Heart left ventricle (tissue), 16 donors: ENCODE measurements around the gene NXN. TPM values are rescaled to one million over a fixed set of nuclear protein-coding genes. Genes with fewer than 3 reads are reported as not detected.

Experiments
- ATAC-seq, 4 donors: fragments of 200-7000 bp; cut with Tn5 transposase; one replicate each; pipeline ENCODE4 v1.9.1; 2020 to 2022; ENCODE audit warnings: moderate library complexity in 4 of 4, mild to moderate bottlenecking in 3 of 4, moderate number of reproducible peaks in 1 of 4
- DNase-seq, 5 donors: peaks; one replicate each; pipeline ENCODE4 v3.0.0-alpha.2; 2020
- H3K27ac ChIP-seq, 12 donors: fragments of 200-600 bp; sonication (generic) in 4 of 12; one replicate each; pipeline versions ENCODE4 v1.5.0 to v1.8.0; 2016 to 2022; ENCODE audit warnings: mild to moderate bottlenecking in 2 of 12
- H3K27me3 ChIP-seq, 9 donors: fragments of 200-600 bp; sonication (generic) in 2 of 9; one replicate each; pipeline versions ENCODE4 v1.5.1 to v1.8.0; 2016 to 2022; ENCODE audit warnings: mild to moderate bottlenecking in 3 of 9
- H3K36me3 ChIP-seq, 9 donors: fragments of 200-600 bp; sonication (generic) in 2 of 9; one replicate each; pipeline versions ENCODE4 v1.5.0 to v1.8.0; 2018 to 2022; ENCODE audit warnings: mild to moderate bottlenecking in 2 of 9
- H3K4me1 ChIP-seq, 12 donors: fragments of 200-600 bp; sonication (generic) in 4 of 12; one replicate each; pipeline versions ENCODE4 v1.5.0 to v1.8.0; 2016 to 2022; ENCODE audit warnings: mild to moderate bottlenecking in 3 of 12
- H3K4me3 ChIP-seq, 12 donors: fragments of 200-600 bp; sonication (generic) in 4 of 12; one replicate each; pipeline versions ENCODE4 v1.5.0 to v1.8.0; 2017 to 2022; ENCODE audit warnings: mild to moderate bottlenecking in 9 of 12, moderate library complexity in 4 of 12
- H3K9me3 ChIP-seq, 12 donors: fragments of 200-600 bp; sonication (generic) in 4 of 12; one replicate each; pipeline versions ENCODE4 v1.5.0 to v1.8.0; 2016 to 2022; ENCODE audit warnings: mild to moderate bottlenecking in 1 of 12
- POLR2A ChIP-seq, 2 donors: fragments of 450-650 bp; IDR thresholded peaks; one replicate each; pipeline ENCODE4 v1.6.1; 2017; ENCODE audit warnings: antibody characterized with exemption in 2 of 2, mild to moderate bottlenecking in 2 of 2, moderate library complexity in 2 of 2
- WGBS, 4 donors: extraction: QIAGEN DNeasy Blood & Tissue Kit in 2 of 4; methylation state at CpG; one replicate each; pipeline versions ENCODE4 v1.1.5 to v1.1.7; 2013 to 2018; 5-methylcytosine and 5-hydroxymethylcytosine counted together
- intact Hi-C, 10 donors: fragments of 100-400 bp; cut with DNase I; formaldehyde crosslinking; loops; one replicate each; pipeline versions ENCODE4 v1.11.1 to v1.14.2; 2022
- polyA plus RNA-seq, 2 donors: library from polyadenylated mRNA; stranded (reverse); fragments of 200-250 nt; gene quantifications; one replicate each; pipeline ENCODE4 v1.2.3, GENCODE V29; 2013
- total RNA-seq, 9 donors: library from RNA; depleted of rRNA in 2 of 9; stranded (reverse); fragments of >200 nt in 2 of 9; fragmentation: NEBNext Ultra II Directional in 3 of 9; extraction: Animal tissue kit (Norgen Biotek cat#: 25700) in 3 of 9; gene quantifications; one replicate each; pipeline versions ENCODE4 v1.1.0 to v1.2.4, GENCODE V29; 2016 to 2023
- TF ChIP-seq, protein P1 (sequence below), 12 donors: fragments of 200-600 bp; sonication (generic) in 4 of 12; IDR thresholded peaks; one replicate each; pipeline versions ENCODE4 v1.5.0 to v1.8.0; 2018 to 2022; ENCODE audit warnings: antibody characterized with exemption in 12 of 12, mild to moderate bottlenecking in 5 of 12
- donor health status: ischemic (EF 13 %, LVEDD 7.1; RV severe dilation, severe dysfunction).
- donor health status: healthy with polysubstance abuse.
- donor health status: DM: no; HTN: yes; CAD: no.
- donor health status: DM: no; HTN: no; CAD: no.
- donor health status: ischemic (EF 25% LVEDD 6.9; RV normal size, moderate dysfunction).
- donor health status: ischemic (EF 25% LVEDD 5.7; RV mildly dilated, moderate dysfunction).
- donor health status: healthy.
- donor health status: DM: yes; HTN: yes; CAD: no.
- donor health status: ischemic (EF 35%, LVEDD 5.7; RV mildly dilated, moderate dysfunction).
- donor health status: nonischemic (EF 11% LVEDD 7.7; RV severe dilation, severe dysfunction).
- donor health status: DM: yes; HTN: yes; CAD: no.
- donor health status: PGD.
- donor health status: ischemic (EF 29% LVEDD 5.4; RV normal size, mild dysfunction).
- donor health status: nonischemic (EF 23%, LVEDD 6.1; RV moderate dilation, normal function).

The NXN gene
- total and polyA plus RNA-seq, 11 donors, result 8.6 to 20.3 (median 14.1) TPM

- H3K4me3 ChIP-seq, result no peak overlapping the region
- peak in 2 of 5 donors; percentile 23 to 34 for DNase-seq
- H3K27me3 ChIP-seq, result no peaks in the 10 kb centered on the region
- 73 to 87% (median 80%) methylated on average over 15 to 22 of the region's 22 CpGs for WGBS, 4 donors
- H3K9me3 ChIP-seq, result no peaks in the 10 kb centered on the region
- H3K27ac ChIP-seq, result peak overlapping the region in 4 of 12 donors; percentile 11 to 50 (median 36)
- peak in 1 of 4 donors; percentile 4 for ATAC-seq
- intact Hi-C loops, result loop anchor here in 8 of 10 donors (2.0 to 10.0 kb wide), 5 partner anchors 47 to 260 kb away; no protein-coding TSS in a partner anchor
- peaks cover 0 to 30% (median 10%) of the 10 kb centered on the region in 12 donors for H3K4me1 ChIP-seq
- no peak for TF ChIP-seq POLR2A (IDR thresholded peaks at IDR 0.05)
- TF ChIP-seq, protein P1, sequence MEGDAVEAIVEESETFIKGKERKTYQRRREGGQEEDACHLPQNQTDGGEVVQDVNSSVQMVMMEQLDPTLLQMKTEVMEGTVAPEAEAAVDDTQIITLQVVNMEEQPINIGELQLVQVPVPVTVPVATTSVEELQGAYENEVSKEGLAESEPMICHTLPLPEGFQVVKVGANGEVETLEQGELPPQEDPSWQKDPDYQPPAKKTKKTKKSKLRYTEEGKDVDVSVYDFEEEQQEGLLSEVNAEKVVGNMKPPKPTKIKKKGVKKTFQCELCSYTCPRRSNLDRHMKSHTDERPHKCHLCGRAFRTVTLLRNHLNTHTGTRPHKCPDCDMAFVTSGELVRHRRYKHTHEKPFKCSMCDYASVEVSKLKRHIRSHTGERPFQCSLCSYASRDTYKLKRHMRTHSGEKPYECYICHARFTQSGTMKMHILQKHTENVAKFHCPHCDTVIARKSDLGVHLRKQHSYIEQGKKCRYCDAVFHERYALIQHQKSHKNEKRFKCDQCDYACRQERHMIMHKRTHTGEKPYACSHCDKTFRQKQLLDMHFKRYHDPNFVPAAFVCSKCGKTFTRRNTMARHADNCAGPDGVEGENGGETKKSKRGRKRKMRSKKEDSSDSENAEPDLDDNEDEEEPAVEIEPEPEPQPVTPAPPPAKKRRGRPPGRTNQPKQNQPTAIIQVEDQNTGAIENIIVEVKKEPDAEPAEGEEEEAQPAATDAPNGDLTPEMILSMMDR (IDR thresholded peaks at IDR 0.05), result no peak
- H3K36me3 ChIP-seq, result peaks cover 0 to 14% (median 4%) of the 10 kb centered on the region in 9 donors
Measured at GRCh38 chr17:797236-797840, 182.2 kb downstream of the NXN start.

- Histone ChIP-seq H3K27me3 (no peaks in the 10 kb centered on the region), H3K36me3 (peaks cover 0 to 21% (median 12%) of the 10 kb centered on the region in 9 donors), H3K4me3 (no peak overlapping the region), H3K27ac (peak overlapping the region in 2 of 12 donors; percentile 34 to 50), H3K4me1 (peaks cover 0 to 30% (median 10%) of the 10 kb centered on the region in 12 donors), H3K9me3 (no peaks in the 10 kb centered on the region)
- 72 to 85% (median 76%) methylated on average over 14 to 15 of the region's 15 CpGs for WGBS, 4 donors
- ATAC-seq (peak in 1 of 4 donors; percentile 16), DNase-seq (peak in 2 of 5 donors; percentile 26 to 27)
- TF ChIP-seq POLR2A (IDR thresholded peaks at IDR 0.05), result no peak
- TF ChIP-seq, protein P1 (IDR thresholded peaks at IDR 0.05), result no peak
- intact Hi-C loops, result loop anchor here in 8 of 10 donors (2.0 to 10.0 kb wide), 5 partner anchors 48 to 261 kb away; no protein-coding TSS in a partner anchor
Measured at GRCh38 chr17:796609-797008, 183.0 kb downstream of the NXN start.

GRCh38 chr17:795721-796120, 183.9 kb downstream of the NXN start:
- WGBS, 4 donors, result 70 to 80% (median 73%) methylated on average over 9 of the region's 9 CpGs
- ATAC-seq (no peak), DNase-seq (peak in 2 of 5 donors; percentile 4 to 11)
- Histone ChIP-seq H3K36me3 (peaks cover 0 to 26% (median 16%) of the 10 kb centered on the region in 9 donors), H3K9me3 (no peaks in the 10 kb centered on the region), H3K4me1 (peaks cover 0 to 30% (median 10%) of the 10 kb centered on the region in 12 donors), H3K4me3 (no peak overlapping the region), H3K27me3 (no peaks in the 10 kb centered on the region), H3K27ac (peak overlapping the region in 5 of 12 donors; percentile 49 to 74 (median 57))
- intact Hi-C loops, result loop anchor here (1.0 to 10.0 kb wide), 11 partner anchors 49 to 262 kb away; partner anchors contain the start of gene NXN (in 2 of the 10)
- no peak for TF ChIP-seq POLR2A (IDR thresholded peaks at IDR 0.05)
- TF ChIP-seq, protein P1 (IDR thresholded peaks at IDR 0.05), result no peak

DNA sequence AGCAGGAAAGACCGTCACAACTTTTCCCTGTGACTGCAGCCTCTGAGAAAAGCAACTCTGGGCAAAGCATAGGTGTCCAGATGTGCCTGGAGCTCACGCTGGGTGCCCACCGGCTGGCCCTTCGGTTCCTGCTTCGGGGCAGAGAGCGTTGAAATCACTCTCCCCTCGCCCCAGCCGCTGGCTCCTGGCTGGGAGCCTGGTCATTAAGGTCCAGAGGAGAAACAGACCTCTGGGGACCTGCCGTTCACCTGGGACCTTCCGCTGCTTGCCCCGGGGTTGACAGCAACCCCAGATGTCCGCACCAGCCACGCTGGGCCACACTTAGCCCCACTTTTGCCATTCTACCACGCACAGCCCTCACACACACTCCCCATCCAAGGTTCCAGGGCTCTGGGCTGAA, 184.3 kb downstream of the NXN start:
- TF ChIP-seq, protein P1 (IDR thresholded peaks at IDR 0.05), result no peak
- TF ChIP-seq POLR2A (IDR thresholded peaks at IDR 0.05), result no peak
- intact Hi-C loops, result loop anchor here (1.0 to 10.0 kb wide), 10 partner anchors 50 to 262 kb away; partner anchors contain the start of gene NXN (in 2 of the 10)
- 37 to 48% (median 44%) methylated on average over 14 of the region's 14 CpGs for WGBS, 4 donors
- ATAC-seq, result peak in 1 of 4 donors; percentile 2
- peak overlapping the region in 11 of 12 donors; percentile 14 to 55 (median 43) for H3K4me3 ChIP-seq
- no peaks in the 10 kb centered on the region for H3K27me3 ChIP-seq
- H3K36me3 ChIP-seq, result peaks cover 0 to 23% (median 16%) of the 10 kb centered on the region in 9 donors
- H3K4me1 ChIP-seq, result peaks cover 0 to 30% (median 10%) of the 10 kb centered on the region in 12 donors
- peak overlapping the region in 10 of 12 donors; percentile 4 to 74 (median 51) for H3K27ac ChIP-seq
- H3K9me3 ChIP-seq, result no peaks in the 10 kb centered on the region
- DNase-seq, result peak in 2 of 5 donors; percentile 22 to 52
